Body of pancreas (tissue), 4 donors: ENCODE measurements around the gene DCLRE1B.

Experiments used
- POLR2A ChIP-seq, 3 donors: fragments of 450-650 bp; IDR thresholded peaks; one replicate each; pipeline ENCODE4 v1.6.1; 2016; ENCODE audit warnings: antibody characterized with exemption in 3 of 3, mild to moderate bottlenecking in 2 of 3
- TF ChIP-seq, protein P1 (sequence below), 7 experiments: fragments of 450-650 bp in 4 of 7; fragments of 200-600 bp in 3 of 7; sonication (generic) in 3 of 7; IDR thresholded peaks; one replicate each; pipeline ENCODE4 v1.5.1; 2016 to 2019; ENCODE audit warnings: antibody characterized with exemption in 7 of 7

DNA sequence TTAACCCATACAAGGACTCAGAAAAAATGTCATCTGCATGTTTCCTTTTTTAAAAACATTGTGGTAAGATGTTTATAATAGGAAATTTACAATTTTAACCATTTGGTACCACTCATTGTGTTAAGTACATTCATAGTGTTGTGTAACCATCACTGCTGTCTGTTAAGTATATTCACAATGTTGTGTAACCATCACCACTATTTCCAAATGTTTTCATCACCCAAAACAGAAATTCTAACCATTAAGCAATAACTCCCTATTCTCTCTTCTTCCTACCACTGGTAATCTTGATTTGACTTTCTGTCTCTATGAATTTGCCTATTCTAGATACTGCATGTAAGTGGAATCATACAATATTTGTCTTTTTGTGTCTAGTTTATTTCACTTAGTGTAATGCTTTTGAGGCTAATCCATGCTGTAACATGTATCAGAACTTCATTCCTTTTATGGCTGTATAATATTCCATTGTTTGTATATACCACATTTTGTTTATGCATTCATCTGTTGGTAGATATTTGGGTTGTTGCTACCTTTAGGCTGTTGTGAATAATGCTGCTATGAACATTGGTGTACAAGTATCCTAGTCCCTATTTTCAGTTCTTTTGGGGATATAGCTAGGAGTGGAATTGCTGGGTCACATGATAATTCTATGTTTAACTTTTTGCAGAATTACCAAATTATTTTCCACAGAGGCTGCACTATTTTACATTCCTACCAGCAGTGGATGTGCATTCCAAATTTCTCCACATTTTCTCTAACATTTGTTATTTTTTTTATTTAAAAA lies 38.1 kb downstream of the DCLRE1B start:
- TF ChIP-seq, protein P1, sequence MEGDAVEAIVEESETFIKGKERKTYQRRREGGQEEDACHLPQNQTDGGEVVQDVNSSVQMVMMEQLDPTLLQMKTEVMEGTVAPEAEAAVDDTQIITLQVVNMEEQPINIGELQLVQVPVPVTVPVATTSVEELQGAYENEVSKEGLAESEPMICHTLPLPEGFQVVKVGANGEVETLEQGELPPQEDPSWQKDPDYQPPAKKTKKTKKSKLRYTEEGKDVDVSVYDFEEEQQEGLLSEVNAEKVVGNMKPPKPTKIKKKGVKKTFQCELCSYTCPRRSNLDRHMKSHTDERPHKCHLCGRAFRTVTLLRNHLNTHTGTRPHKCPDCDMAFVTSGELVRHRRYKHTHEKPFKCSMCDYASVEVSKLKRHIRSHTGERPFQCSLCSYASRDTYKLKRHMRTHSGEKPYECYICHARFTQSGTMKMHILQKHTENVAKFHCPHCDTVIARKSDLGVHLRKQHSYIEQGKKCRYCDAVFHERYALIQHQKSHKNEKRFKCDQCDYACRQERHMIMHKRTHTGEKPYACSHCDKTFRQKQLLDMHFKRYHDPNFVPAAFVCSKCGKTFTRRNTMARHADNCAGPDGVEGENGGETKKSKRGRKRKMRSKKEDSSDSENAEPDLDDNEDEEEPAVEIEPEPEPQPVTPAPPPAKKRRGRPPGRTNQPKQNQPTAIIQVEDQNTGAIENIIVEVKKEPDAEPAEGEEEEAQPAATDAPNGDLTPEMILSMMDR (IDR thresholded peaks at IDR 0.05): no peak
- TF ChIP-seq POLR2A (IDR thresholded peaks at IDR 0.05): no peak
